SK-N-SH (cell line): Measurements from ENCODE around the gene RFTN1.

Source experiments
- CTCF ChIP-seq: fragments of 200-600 bp; sonication (generic); IDR thresholded peaks from 2 replicates; pipeline ENCODE4 v1.6.1; 2017; ENCODE audit warnings: antibody characterized with exemption, mild to moderate bottlenecking, moderate library complexity
- FOXJ3 ChIP-seq: sonication (generic); formaldehyde crosslinking; IDR thresholded peaks from 2 replicates; pipeline ENCODE4 v1.5.1; 2020; ENCODE audit warnings: mild to moderate bottlenecking, missing genetic modification reagents
- MAX ChIP-seq: IDR thresholded peaks from 2 replicates; pipeline ENCODE4 v1.4.0; 2012; ENCODE audit warnings: low read depth
- MEF2A ChIP-seq: IDR thresholded peaks from 2 replicates; pipeline ENCODE4 v1.4.0; 2012; ENCODE audit warnings: low read depth, borderline replicate concordance
- NFIC ChIP-seq: IDR thresholded peaks from 2 replicates; pipeline ENCODE4 v1.4.0; 2012; ENCODE audit warnings: borderline replicate concordance
- NRF1 ChIP-seq: IDR thresholded peaks from 2 replicates; pipeline ENCODE4 v1.6.1; 2012; ENCODE audit warnings: low read depth, mild to moderate bottlenecking, low read length
- RAD21 ChIP-seq: IDR thresholded peaks from 2 replicates; pipeline ENCODE4 v1.6.1; 2012; ENCODE audit warnings: mild to moderate bottlenecking, low read length
- REST ChIP-seq: IDR thresholded peaks from 2 replicates; pipeline ENCODE4 v1.6.1; 2012; ENCODE audit warnings: mild to moderate bottlenecking, low read depth, low read length, moderate library complexity
- SIN3A ChIP-seq: IDR thresholded peaks from 2 replicates; pipeline ENCODE4 v1.6.1; 2012; ENCODE audit warnings: low read depth, mild to moderate bottlenecking, low read length, moderate library complexity, borderline replicate concordance
- TAF1 ChIP-seq: IDR thresholded peaks from 2 replicates; pipeline ENCODE4 v1.6.1; 2012; ENCODE audit warnings: low read depth, mild to moderate bottlenecking, low read length, moderate library complexity, borderline replicate concordance
- USF2 ChIP-seq: fragments of 150-350 bp; IDR thresholded peaks from 2 replicates; pipeline ENCODE4 v1.6.1; 2017; ENCODE audit warnings: antibody characterized with exemption, low read length, low read depth, borderline replicate concordance

- TF ChIP-seq CTCF (no peak), NRF1 (no peak), RAD21 (no peak), USF2 (no peak), REST (no peak), MAX (no peak), SIN3A (no peak), MEF2A (no peak), TAF1 (no peak), FOXJ3 (CRISPR knock-in tag) (no peak), NFIC (no peak)
Observed at GRCh38 chr3:16528106-16528505, 14.6 kb upstream of the RFTN1 start.
